ENCODE results near the gene TSPAN15.
A peak's percentile ranks its signal among the peaks of the same experiment; 100 is the strongest.

TSPAN15 gene

GRCh38 chr10:69516316-69516715 is 65.1 kb downstream of the TSPAN15 start:
- POLR2A ChIA-PET = interaction anchor here (0.7 to 1.7 kb wide), 2 partner anchors 108 to 122 kb away, joined by 3 to 5 read pairs; no protein-coding TSS in a partner anchor
- H3K36me3 ChIP-seq (ENCODE audit: control insufficient read depth in 2 of 2, insufficient read depth in 1 of 2, low read length in 2 of 2) = no peaks in the 10 kb centered on the region

GRCh38 chr10:69516796-69517195 is 65.5 kb downstream of the TSPAN15 start:
- POLR2A ChIA-PET = no interaction called here
- no peak overlapping the region for H3K27ac ChIP-seq (ENCODE audit: extremely low read depth, low read depth, low read length)
- TF ChIP-seq ZNF701 (tag by site-specific recombination; IDR thresholded peaks at IDR 0.05) (no peak), ZNF10 (tag by site-specific recombination; IDR thresholded peaks at IDR 0.05) (no peak), ZNF416 (tag by site-specific recombination; IDR thresholded peaks at IDR 0.05) (no peak), ZNF707 (tag by site-specific recombination; IDR thresholded peaks at IDR 0.05) (no peak), ZNF174 (tag by site-specific recombination; IDR thresholded peaks at IDR 0.05) (no peak), HOXD13 (CRISPR knock-in tag; IDR thresholded peaks at IDR 0.05; ENCODE audit: borderline replicate concordance) (no peak), ZNF580 (tag by site-specific recombination; IDR thresholded peaks at IDR 0.05) (no peak), PRDM4 (tag by site-specific recombination; IDR thresholded peaks at IDR 0.05) (no peak), ZBTB20 (tag by site-specific recombination; IDR thresholded peaks at IDR 0.05) (no peak), FEZF1 (tag by site-specific recombination; IDR thresholded peaks at IDR 0.05) (no peak), ZNF140 (tag by site-specific recombination; IDR thresholded peaks at IDR 0.05) (no peak), ZBTB49 (tag by site-specific recombination; IDR thresholded peaks at IDR 0.05; ENCODE audit: low read depth) (no peak), ZNF488 (tag by site-specific recombination; IDR thresholded peaks at IDR 0.05) (no peak), ZNF202 (tag by site-specific recombination; IDR thresholded peaks at IDR 0.05; ENCODE audit: borderline replicate concordance) (no peak), GLI2 (tag by site-specific recombination; IDR thresholded peaks at IDR 0.05; ENCODE audit: borderline replicate concordance, low read depth) (no peak), ZNF747 (tag by site-specific recombination; IDR thresholded peaks at IDR 0.05) (no peak), ZNF280D (tag by site-specific recombination; IDR thresholded peaks at IDR 0.05) (no peak), ZNF600 (tag by site-specific recombination; IDR thresholded peaks at IDR 0.05) (no peak)
- H3K36me3 ChIP-seq (ENCODE audit: control insufficient read depth in 2 of 2, insufficient read depth in 1 of 2, low read length in 2 of 2) = no peaks in the 10 kb centered on the region
- H3K4me3 ChIP-seq (ENCODE audit: low read depth, low read length) = no peak overlapping the region
- H3K4me1 ChIP-seq (ENCODE audit: control insufficient read depth, insufficient read depth, low read length) = no peaks in the 10 kb centered on the region
- no peaks in the 10 kb centered on the region for H3K9me3 ChIP-seq (ENCODE audit: control insufficient read depth, insufficient read depth, low read depth, low read length)
- CTCF ChIA-PET = interaction anchor here (0.6 to 13.3 kb wide), 9 partner anchors 10 to 226 kb away, joined by 3 to 284 read pairs (median 5); no protein-coding TSS in a partner anchor

More at GRCh38 chr10:69516316-69516715, 65.1 kb downstream of the TSPAN15 start:
- TF ChIP-seq CTCF (tag by site-specific recombination; IDR thresholded peaks at IDR 0.05) = peak; percentile 62
- no peak for TF ChIP-seq ZNF514 (tag by site-specific recombination; IDR thresholded peaks at IDR 0.05)
- TF ChIP-seq ZNF654 (tag by site-specific recombination; IDR thresholded peaks at IDR 0.05; ENCODE audit: low read depth) = peak; percentile 22
- no peak for TF ChIP-seq ZNF23 (tag by site-specific recombination; IDR thresholded peaks at IDR 0.05; ENCODE audit: borderline replicate concordance)
- TF ChIP-seq ZNF785 (tag by site-specific recombination; IDR thresholded peaks at IDR 0.05) = no peak
- no peak overlapping the region for H3K27ac ChIP-seq (ENCODE audit: extremely low read depth, low read depth, low read length)
- H3K4me1 ChIP-seq (ENCODE audit: control insufficient read depth, insufficient read depth, low read length) = no peaks in the 10 kb centered on the region
- H3K9me3 ChIP-seq (ENCODE audit: control insufficient read depth, insufficient read depth, low read depth, low read length) = no peaks in the 10 kb centered on the region
- CTCF ChIA-PET = interaction anchor here (0.6 to 13.3 kb wide), 27 partner anchors 8 to 442 kb away, joined by 3 to 284 read pairs (median 5); no protein-coding TSS in a partner anchor
- no peak overlapping the region for H3K4me3 ChIP-seq (ENCODE audit: low read depth, low read length)
